ENCODE results near the gene HCFC2. TPM values are rescaled to one million over a fixed set of nuclear protein-coding genes. Genes with fewer than 3 reads are reported as not detected.

HCFC2 gene
- polyA plus RNA-seq, 1 experiment: 10.4 TPM

DNA sequence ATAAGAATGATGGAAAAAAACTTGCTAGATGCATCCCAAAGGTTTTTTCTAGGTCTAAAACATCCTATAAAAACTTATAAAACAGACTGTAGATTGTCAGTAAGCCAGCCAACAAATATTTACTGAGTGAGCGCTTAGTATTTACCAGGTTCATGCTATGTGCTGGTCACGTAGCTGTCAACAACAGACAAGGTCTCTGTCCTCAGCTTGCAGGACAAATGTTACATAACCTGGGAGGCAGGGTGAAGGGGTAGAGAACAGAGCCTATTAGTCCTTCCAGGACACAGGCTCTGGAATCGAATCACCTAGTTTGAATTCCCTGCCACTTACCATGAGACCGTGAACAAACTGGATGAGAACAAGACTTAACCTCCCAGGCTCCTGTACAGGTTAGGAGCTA is 67.3 kb downstream of the HCFC2 start:
- TF ChIP-seq, protein P1, sequence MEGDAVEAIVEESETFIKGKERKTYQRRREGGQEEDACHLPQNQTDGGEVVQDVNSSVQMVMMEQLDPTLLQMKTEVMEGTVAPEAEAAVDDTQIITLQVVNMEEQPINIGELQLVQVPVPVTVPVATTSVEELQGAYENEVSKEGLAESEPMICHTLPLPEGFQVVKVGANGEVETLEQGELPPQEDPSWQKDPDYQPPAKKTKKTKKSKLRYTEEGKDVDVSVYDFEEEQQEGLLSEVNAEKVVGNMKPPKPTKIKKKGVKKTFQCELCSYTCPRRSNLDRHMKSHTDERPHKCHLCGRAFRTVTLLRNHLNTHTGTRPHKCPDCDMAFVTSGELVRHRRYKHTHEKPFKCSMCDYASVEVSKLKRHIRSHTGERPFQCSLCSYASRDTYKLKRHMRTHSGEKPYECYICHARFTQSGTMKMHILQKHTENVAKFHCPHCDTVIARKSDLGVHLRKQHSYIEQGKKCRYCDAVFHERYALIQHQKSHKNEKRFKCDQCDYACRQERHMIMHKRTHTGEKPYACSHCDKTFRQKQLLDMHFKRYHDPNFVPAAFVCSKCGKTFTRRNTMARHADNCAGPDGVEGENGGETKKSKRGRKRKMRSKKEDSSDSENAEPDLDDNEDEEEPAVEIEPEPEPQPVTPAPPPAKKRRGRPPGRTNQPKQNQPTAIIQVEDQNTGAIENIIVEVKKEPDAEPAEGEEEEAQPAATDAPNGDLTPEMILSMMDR (IDR thresholded peaks at IDR 0.05; ENCODE audit: insufficient read depth, low read depth, low read length): no peak
- DNase-seq (ENCODE audit: low read depth): no peak
- Histone ChIP-seq H3K36me3 (ENCODE audit: control insufficient read depth, insufficient read depth, low read length) (peaks cover 6% of the 10 kb centered on the region), H3K27me3 (ENCODE audit: control insufficient read depth, insufficient read depth, low read length) (no peaks in the 10 kb centered on the region), H3K4me3 (ENCODE audit: low read depth, low read length) (no peak overlapping the region)
- ChIA-PET POLR2A (interaction anchor here (1.0 kb wide), 1 partner anchor 46 kb away, joined by 4 read pairs; no protein-coding TSS in a partner anchor), CTCF (no interaction called here)

DNA sequence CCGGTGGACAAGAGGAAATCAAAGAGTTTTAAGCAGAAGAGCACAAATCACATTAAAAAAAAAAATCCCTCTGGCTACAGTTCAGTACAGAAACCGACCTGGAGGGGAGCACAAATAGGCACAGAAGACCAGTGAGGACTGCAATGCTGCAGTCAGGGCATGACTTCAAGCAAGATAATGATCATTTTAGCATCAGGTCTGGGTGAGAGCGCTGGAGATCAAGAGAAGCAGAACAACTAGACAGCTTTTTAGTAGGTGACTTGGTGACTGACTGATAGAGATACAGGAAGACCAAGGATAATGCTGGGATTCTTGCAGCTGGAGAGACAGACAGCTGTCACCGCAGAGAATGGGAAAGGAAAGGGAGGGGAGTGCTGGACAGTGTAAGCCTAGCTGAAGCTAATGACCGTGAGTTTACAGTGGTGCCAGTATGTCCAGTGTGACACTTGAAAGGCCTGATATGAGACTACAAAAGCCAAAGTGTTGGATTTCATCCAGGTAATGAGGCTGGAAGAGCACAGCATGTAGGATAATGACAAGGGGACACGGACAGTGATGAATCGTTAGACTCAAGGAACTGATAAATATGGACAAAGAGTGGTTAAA is 68.1 kb downstream of the HCFC2 start:
- POLR2A ChIA-PET: no interaction called here
- no peak overlapping the region for H3K4me3 ChIP-seq (ENCODE audit: low read depth, low read length)
- TF ChIP-seq, protein P1 (IDR thresholded peaks at IDR 0.05; ENCODE audit: insufficient read depth, low read depth, low read length): no peak
- H3K27me3 ChIP-seq (ENCODE audit: control insufficient read depth, insufficient read depth, low read length): no peaks in the 10 kb centered on the region
- CTCF ChIA-PET: no interaction called here
- peaks cover 6% of the 10 kb centered on the region for H3K36me3 ChIP-seq (ENCODE audit: control insufficient read depth, insufficient read depth, low read length)
- no peak for DNase-seq (ENCODE audit: low read depth)

DNA sequence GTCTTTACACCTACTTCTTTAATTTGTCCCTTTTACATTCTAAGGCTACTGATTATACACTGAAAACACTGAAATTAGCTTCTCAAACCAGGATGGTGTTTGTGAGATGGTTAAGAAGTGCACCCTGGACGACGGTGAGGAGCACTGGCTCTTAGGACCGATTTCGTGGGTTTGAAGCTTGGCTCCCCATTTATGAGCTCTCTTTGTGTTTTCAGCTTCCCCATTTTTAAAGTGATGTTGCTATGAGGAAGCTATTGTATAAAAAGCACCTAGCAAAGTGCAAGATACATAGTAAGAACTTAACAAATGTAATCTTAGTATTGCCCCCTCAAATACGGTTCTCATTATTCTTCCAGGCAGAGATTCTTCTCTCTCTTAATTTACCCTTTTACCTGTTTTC is 69.0 kb downstream of the HCFC2 start:
- POLR2A ChIA-PET: no interaction called here
- no peaks in the 10 kb centered on the region for H3K27me3 ChIP-seq (ENCODE audit: control insufficient read depth, insufficient read depth, low read length)

DNA sequence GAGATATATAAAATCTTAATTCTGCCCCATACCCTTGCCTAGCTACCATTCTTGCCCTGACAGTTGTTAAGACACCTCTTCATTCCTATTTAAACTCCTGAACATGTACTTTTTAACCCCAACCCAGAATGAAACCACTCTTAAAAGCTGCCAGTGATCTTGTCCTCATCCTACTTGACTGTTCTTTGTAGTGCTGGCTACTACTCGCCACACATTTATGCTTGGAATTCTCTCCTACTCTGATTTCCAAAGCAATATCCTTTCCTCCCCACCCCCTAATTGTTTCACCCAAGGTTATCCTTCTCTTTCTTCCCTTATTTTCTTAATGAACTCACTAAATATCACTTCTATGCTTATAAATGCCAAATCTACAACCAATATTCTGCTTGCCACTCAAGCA is 69.5 kb downstream of the HCFC2 start:
- TF ChIP-seq, protein P1 (IDR thresholded peaks at IDR 0.05; ENCODE audit: insufficient read depth, low read depth, low read length): no peak
- Histone ChIP-seq H3K27me3 (ENCODE audit: control insufficient read depth, insufficient read depth, low read length) (no peaks in the 10 kb centered on the region), H3K36me3 (ENCODE audit: control insufficient read depth, insufficient read depth, low read length) (peaks cover 4% of the 10 kb centered on the region), H3K4me3 (ENCODE audit: low read depth, low read length) (no peak overlapping the region)
- no peak for DNase-seq (ENCODE audit: low read depth)
- POLR2A ChIA-PET: no interaction called here
- CTCF ChIA-PET: interaction anchor here (1.2 kb wide), 1 partner anchor 247 kb away, joined by 3 read pairs; no protein-coding TSS in a partner anchor

More for the DNA sequence above, 69.0 kb downstream of the HCFC2 start:
- TF ChIP-seq, protein P1 (IDR thresholded peaks at IDR 0.05; ENCODE audit: insufficient read depth, low read depth, low read length): no peak
- CTCF ChIA-PET: interaction anchor here (1.2 kb wide), 1 partner anchor 248 kb away, joined by 3 read pairs; no protein-coding TSS in a partner anchor
- DNase-seq (ENCODE audit: low read depth): no peak
- peaks cover 6% of the 10 kb centered on the region for H3K36me3 ChIP-seq (ENCODE audit: control insufficient read depth, insufficient read depth, low read length)
- no peak overlapping the region for H3K4me3 ChIP-seq (ENCODE audit: low read depth, low read length)

DNA sequence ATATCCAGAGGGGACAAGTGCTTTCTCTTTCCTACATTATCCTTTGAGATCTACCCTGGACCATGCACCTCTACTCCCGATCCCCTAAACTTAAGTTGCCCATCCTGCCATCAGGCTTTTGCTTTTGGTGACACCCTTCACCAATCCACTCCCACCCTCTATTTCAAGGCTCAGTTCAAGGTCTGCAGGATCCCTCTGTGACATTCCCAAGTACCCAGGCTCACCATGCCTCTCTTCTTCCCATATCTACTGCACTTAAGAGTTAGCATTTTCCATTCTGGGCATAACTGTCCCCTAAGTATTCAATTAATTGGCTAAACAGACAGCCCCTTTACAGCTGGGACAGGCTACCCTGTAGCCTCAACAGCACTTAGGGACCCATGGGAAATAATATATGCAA is 70.6 kb downstream of the HCFC2 start:
- no peak overlapping the region; the same call in 1 of the 2 replicates for H3K4me3 ChIP-seq (ENCODE audit: low read depth, low read length)
- CTCF ChIA-PET: interaction anchor here (1.4 kb wide), 1 partner anchor 26 kb away, joined by 4 read pairs; no protein-coding TSS in a partner anchor
- TF ChIP-seq, protein P1 (IDR thresholded peaks at IDR 0.05; ENCODE audit: insufficient read depth, low read depth, low read length): no peak
- peaks cover 2% of the 10 kb centered on the region for H3K36me3 ChIP-seq (ENCODE audit: control insufficient read depth, insufficient read depth, low read length)
- POLR2A ChIA-PET: no interaction called here
- H3K27me3 ChIP-seq (ENCODE audit: control insufficient read depth, insufficient read depth, low read length): no peaks in the 10 kb centered on the region
- no peak for DNase-seq (ENCODE audit: low read depth)

Measured in BJ (cell line).